Lung (tissue), 12 donors: ENCODE measurements around the gene NFKB1. TPM values are rescaled to one million over a fixed set of nuclear protein-coding genes. Genes with fewer than 3 reads are reported as not detected.

Experiments used
- ATAC-seq: fragments of 200-7000 bp; cut with Tn5 transposase; one replicate; pipeline ENCODE4 v1.9.1; 2020; ENCODE audit warnings: moderate number of reproducible peaks; ENCODE audit not compliant: insufficient read depth, low FRiP score
- DNase-seq, 3 donors: peaks; one replicate each; pipeline ENCODE4 v3.0.0-alpha.2; 2013 to 2017
- H3K27ac ChIP-seq, 2 donors: one replicate each; pipeline ENCODE4 v1.5.1; 2013; ENCODE audit warnings: mild to moderate bottlenecking in 2 of 2, moderate library complexity in 2 of 2, control low read depth in 1 of 2, inconsistent platforms in 1 of 2, low read depth in 1 of 2, low read length in 1 of 2
- H3K27me3 ChIP-seq, 3 donors: one replicate each; pipeline ENCODE4 v1.5.1; 2013; ENCODE audit warnings: low read length in 2 of 3; ENCODE audit not compliant: control insufficient read depth in 3 of 3, insufficient read depth in 3 of 3
- H3K36me3 ChIP-seq, 4 donors: one replicate each; pipeline ENCODE4 v1.5.1; 2013; ENCODE audit warnings: low read length in 4 of 4, mild to moderate bottlenecking in 1 of 4, moderate library complexity in 1 of 4; ENCODE audit not compliant: control insufficient read depth in 4 of 4, insufficient read depth in 4 of 4
- H3K4me1 ChIP-seq, 5 donors: one replicate each; pipeline ENCODE4 v1.5.1; 2013; ENCODE audit warnings: low read length in 5 of 5, mild to moderate bottlenecking in 2 of 5, moderate library complexity in 1 of 5; ENCODE audit not compliant: control insufficient read depth in 5 of 5, insufficient read depth in 5 of 5
- H3K4me3 ChIP-seq: one replicate; pipeline ENCODE4 v1.5.1; 2013; ENCODE audit warnings: mild to moderate bottlenecking, control low read depth, moderate library complexity
- H3K9ac ChIP-seq, 2 donors: one replicate each; pipeline ENCODE4 v1.5.1; 2013; ENCODE audit warnings: low read length in 2 of 2, control low read depth in 1 of 2; ENCODE audit not compliant: insufficient read depth in 1 of 2
- H3K9me3 ChIP-seq, 4 donors: one replicate each; pipeline ENCODE4 v1.5.1; 2013; ENCODE audit warnings: low read length in 3 of 4, mild to moderate bottlenecking in 1 of 4, moderate library complexity in 1 of 4; ENCODE audit not compliant: control insufficient read depth in 4 of 4, insufficient read depth in 3 of 4
- WGBS, 2 donors: extraction: QIAGEN DNeasy Blood & Tissue Kit; methylation state at CpG; one replicate each; pipeline ENCODE4 v1.1.7; 2013; 5-methylcytosine and 5-hydroxymethylcytosine counted together
- polyA plus RNA-seq, 2 donors: library from polyadenylated mRNA; stranded (reverse); fragments of 200-250 nt; gene quantifications; one replicate each; pipeline ENCODE4 v1.2.1, GENCODE V29; 2013
- total RNA-seq, 2 donors: library from RNA; depleted of rRNA in 1 of 2; stranded (reverse); fragments of >200 nt in 1 of 2; gene quantifications; one replicate each; pipeline ENCODE4 v1.2.1, GENCODE V29; 2014 to 2021
- TF ChIP-seq, protein P1 (sequence below): IDR thresholded peaks from 2 replicates; pipeline ENCODE4 v1.5.1; 2012; ENCODE audit warnings: mild to moderate bottlenecking; ENCODE audit errors: control extremely low read depth, extremely low read depth
- donor health status: control.
- donor health status: control.
- donor health status: Bipolar disorder and iron deficiency.
- donor health status: healthy.
- donor health status: DM: yes; HTN: yes; CAD: no.

NFKB1 gene
- total and polyA plus RNA-seq, 4 donors, result 12.3 to 66.0 (median 56.7) TPM

DNA sequence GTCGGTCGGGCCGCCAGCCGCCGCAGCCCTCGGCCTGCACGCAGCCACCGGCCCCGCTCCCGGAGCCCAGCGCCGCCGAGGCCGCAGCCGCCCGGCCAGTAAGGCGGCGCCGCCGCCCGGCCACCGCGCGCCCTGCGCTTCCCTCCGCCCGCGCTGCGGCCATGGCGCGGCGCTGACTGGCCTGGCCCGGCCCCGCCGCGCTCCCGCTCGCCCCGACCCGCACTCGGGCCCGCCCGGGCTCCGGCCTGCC lies 213 bp downstream of the NFKB1 start:
- H3K4me3 ChIP-seq, result peak overlapping the region; percentile 90
- H3K9ac ChIP-seq, result peak overlapping the region in 1 of 2 donors; percentile 98
- H3K27ac ChIP-seq, result peak overlapping the region; percentile 99
- no peaks in the 10 kb centered on the region for H3K27me3 ChIP-seq
- H3K4me1 ChIP-seq, result peaks cover 0 to 24% (median 13%) of the 10 kb centered on the region in 5 donors
- H3K9me3 ChIP-seq, result no peaks in the 10 kb centered on the region
- DNase-seq (no peak), ATAC-seq (peak; percentile 43)
- TF ChIP-seq, protein P1, sequence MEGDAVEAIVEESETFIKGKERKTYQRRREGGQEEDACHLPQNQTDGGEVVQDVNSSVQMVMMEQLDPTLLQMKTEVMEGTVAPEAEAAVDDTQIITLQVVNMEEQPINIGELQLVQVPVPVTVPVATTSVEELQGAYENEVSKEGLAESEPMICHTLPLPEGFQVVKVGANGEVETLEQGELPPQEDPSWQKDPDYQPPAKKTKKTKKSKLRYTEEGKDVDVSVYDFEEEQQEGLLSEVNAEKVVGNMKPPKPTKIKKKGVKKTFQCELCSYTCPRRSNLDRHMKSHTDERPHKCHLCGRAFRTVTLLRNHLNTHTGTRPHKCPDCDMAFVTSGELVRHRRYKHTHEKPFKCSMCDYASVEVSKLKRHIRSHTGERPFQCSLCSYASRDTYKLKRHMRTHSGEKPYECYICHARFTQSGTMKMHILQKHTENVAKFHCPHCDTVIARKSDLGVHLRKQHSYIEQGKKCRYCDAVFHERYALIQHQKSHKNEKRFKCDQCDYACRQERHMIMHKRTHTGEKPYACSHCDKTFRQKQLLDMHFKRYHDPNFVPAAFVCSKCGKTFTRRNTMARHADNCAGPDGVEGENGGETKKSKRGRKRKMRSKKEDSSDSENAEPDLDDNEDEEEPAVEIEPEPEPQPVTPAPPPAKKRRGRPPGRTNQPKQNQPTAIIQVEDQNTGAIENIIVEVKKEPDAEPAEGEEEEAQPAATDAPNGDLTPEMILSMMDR, result no peak
- 1% methylated on average over 18 to 44 of the region's 44 CpGs for WGBS, 2 donors
- H3K36me3 ChIP-seq, result no peaks in the 10 kb centered on the region

DNA sequence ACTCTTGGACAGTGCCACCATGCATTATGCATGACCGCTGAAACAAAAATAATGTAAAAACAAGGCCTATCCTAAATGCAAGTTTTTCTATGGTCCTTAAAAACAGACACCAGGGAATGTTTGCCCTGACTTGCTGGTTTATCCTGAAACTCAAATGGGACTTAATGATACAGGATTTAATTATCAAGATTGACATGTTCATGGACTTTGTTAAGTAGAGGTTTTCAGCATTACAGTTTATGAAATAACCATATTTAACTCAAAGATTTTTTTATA lies 1.3 kb downstream of the NFKB1 start:
- H3K27ac ChIP-seq, result peak overlapping the region in 1 of 2 donors; percentile 99
- no peaks in the 10 kb centered on the region for H3K27me3 ChIP-seq
- H3K36me3 ChIP-seq, result no peaks in the 10 kb centered on the region
- WGBS, 2 donors, result 10 to 14% methylated on average over 1 of the region's 1 CpG
- H3K4me3 ChIP-seq, result no peak overlapping the region
- no peak for ATAC-seq
- TF ChIP-seq, protein P1, result no peak
- H3K4me1 ChIP-seq, result peaks cover 0 to 24% (median 13%) of the 10 kb centered on the region in 5 donors
- no peaks in the 10 kb centered on the region for H3K9me3 ChIP-seq
- DNase-seq, result no peak
- peak overlapping the region; percentile 82 to 98 for H3K9ac ChIP-seq

DNA sequence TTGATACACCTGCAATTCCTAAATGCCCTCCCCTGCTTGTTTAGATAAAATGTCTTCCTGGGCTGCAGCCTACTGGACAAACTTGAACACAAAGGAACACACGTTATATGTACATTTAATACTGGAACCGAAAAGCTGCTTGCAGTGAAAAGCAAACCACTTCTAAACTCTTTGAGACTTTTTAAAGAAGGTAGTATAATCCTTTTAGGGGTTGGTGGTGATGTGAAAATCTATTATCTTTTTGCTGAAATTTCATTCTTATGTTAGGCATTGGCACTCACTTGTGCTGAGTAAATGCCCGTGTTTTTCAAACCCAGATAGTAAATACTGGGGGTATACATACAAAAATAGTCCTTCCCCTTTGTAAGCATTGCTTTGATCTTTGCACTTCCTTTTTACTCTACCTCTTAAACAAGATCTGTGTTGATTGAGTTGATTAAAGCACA lies 2.2 kb downstream of the NFKB1 start:
- H3K27me3 ChIP-seq, result no peaks in the 10 kb centered on the region
- DNase-seq (peak in 2 of 3 donors; percentile 36 to 38), ATAC-seq (no peak)
- no peaks in the 10 kb centered on the region for H3K36me3 ChIP-seq
- TF ChIP-seq, protein P1, result no peak
- peaks cover 0 to 24% (median 13%) of the 10 kb centered on the region in 5 donors for H3K4me1 ChIP-seq
- H3K4me3 ChIP-seq, result no peak overlapping the region
- WGBS, 2 donors, result 10 to 27% methylated on average over 3 of the region's 3 CpGs
- H3K9me3 ChIP-seq, result no peaks in the 10 kb centered on the region
- no peak overlapping the region for H3K27ac ChIP-seq
- H3K9ac ChIP-seq, result peak overlapping the region in 1 of 2 donors; percentile 82
